Skeletal muscle tissue (tissue), 4 donors: ENCODE measurements around the gene HDAC7. TPM values are rescaled to one million over a fixed set of nuclear protein-coding genes. Genes with fewer than 3 reads are reported as not detected.

Experiments used
- H3K27ac ChIP-seq: one replicate; pipeline ENCODE4 v1.7.0; 2013; ENCODE audit warnings: mild to moderate bottlenecking, low read depth, low read length, inconsistent platforms
- H3K27me3 ChIP-seq, 3 donors: one replicate each; pipeline ENCODE4 v1.7.0; 2013; ENCODE audit warnings: low read length in 3 of 3; ENCODE audit not compliant: control insufficient read depth in 3 of 3, insufficient read depth in 3 of 3
- H3K36me3 ChIP-seq, 3 donors: one replicate each; pipeline ENCODE4 v1.7.0; 2013; ENCODE audit warnings: low read length in 3 of 3; ENCODE audit not compliant: control insufficient read depth in 3 of 3, insufficient read depth in 3 of 3
- H3K4me1 ChIP-seq, 3 donors: one replicate each; pipeline ENCODE4 v1.7.0; 2013; ENCODE audit warnings: low read length in 3 of 3, mild to moderate bottlenecking in 3 of 3; ENCODE audit not compliant: control insufficient read depth in 3 of 3, insufficient read depth in 3 of 3
- H3K4me3 ChIP-seq, 3 donors: one replicate each; pipeline ENCODE4 v1.7.0; 2013; ENCODE audit warnings: low read length in 3 of 3
- H3K9ac ChIP-seq, 3 donors: one replicate each; pipeline ENCODE4 v1.7.0; 2013; ENCODE audit warnings: low read length in 3 of 3, mild to moderate bottlenecking in 3 of 3, moderate library complexity in 2 of 3, low read depth in 1 of 3
- H3K9me3 ChIP-seq, 3 donors: one replicate each; pipeline ENCODE4 v1.7.0; 2013; ENCODE audit warnings: low read length in 3 of 3; ENCODE audit not compliant: control insufficient read depth in 3 of 3
- total RNA-seq: library from RNA; depleted of rRNA; stranded (reverse); fragments of >200 nt; gene quantifications from one replicate; pipeline ENCODE4 v1.2.3, GENCODE V29; 2014
- donor health status: Osteomylitis.

The HDAC7 gene
- total RNA-seq, 1 donor from 2014 or later: 21.4 TPM

- Histone ChIP-seq H3K27me3 (no peaks in the 10 kb centered on the region), H3K4me3 (no peak overlapping the region), H3K9ac (no peak overlapping the region), H3K4me1 (peaks cover 18 to 39% (median 23%) of the 10 kb centered on the region in 3 donors), H3K9me3 (no peaks in the 10 kb centered on the region), H3K36me3 (no peaks in the 10 kb centered on the region), H3K27ac (no peak overlapping the region)
Measured at GRCh38 chr12:47832263-47832933, 12.7 kb upstream of the HDAC7 start.

GRCh38 chr12:47829584-47829983 lies 9.9 kb upstream of the HDAC7 start:
- Histone ChIP-seq H3K27me3 (no peaks in the 10 kb centered on the region), H3K9ac (peak overlapping the region in 1 of 3 donors; percentile 24), H3K4me1 (peaks cover 33 to 39% (median 34%) of the 10 kb centered on the region in 3 donors), H3K36me3 (no peaks in the 10 kb centered on the region), H3K9me3 (no peaks in the 10 kb centered on the region), H3K27ac (peak overlapping the region; percentile 61), H3K4me3 (no peak overlapping the region)

- Histone ChIP-seq H3K4me1 (peaks cover 39 to 40% (median 39%) of the 10 kb centered on the region in 3 donors), H3K9me3 (no peaks in the 10 kb centered on the region), H3K27ac (peak overlapping the region; percentile 61), H3K36me3 (no peaks in the 10 kb centered on the region), H3K27me3 (no peaks in the 10 kb centered on the region), H3K4me3 (peak overlapping the region in 2 of 3 donors; percentile 41 to 56), H3K9ac (peak overlapping the region in 2 of 3 donors; percentile 27 to 54)
Measured at GRCh38 chr12:47828976-47829482, 9.3 kb upstream of the HDAC7 start.

- H3K4me3 ChIP-seq: peak overlapping the region in 1 of 3 donors; percentile 3
- H3K27me3 ChIP-seq: no peaks in the 10 kb centered on the region
- H3K27ac ChIP-seq: peak overlapping the region; percentile 50
- H3K9ac ChIP-seq: no peak overlapping the region
- H3K9me3 ChIP-seq: no peaks in the 10 kb centered on the region
- H3K36me3 ChIP-seq: no peaks in the 10 kb centered on the region
- H3K4me1 ChIP-seq: peaks cover 43 to 47% (median 46%) of the 10 kb centered on the region in 3 donors
Measured at GRCh38 chr12:47828008-47828975, 8.6 kb upstream of the HDAC7 start.

- H3K4me3 ChIP-seq: no peak overlapping the region
- peaks cover 65 to 75% (median 74%) of the 10 kb centered on the region in 3 donors for H3K4me1 ChIP-seq
- no peak overlapping the region for H3K9ac ChIP-seq
- no peaks in the 10 kb centered on the region for H3K27me3 ChIP-seq
- H3K9me3 ChIP-seq: no peaks in the 10 kb centered on the region
- H3K36me3 ChIP-seq: no peaks in the 10 kb centered on the region
- no peak overlapping the region for H3K27ac ChIP-seq
Measured at GRCh38 chr12:47825173-47825639, 5.5 kb upstream of the HDAC7 start.

- Histone ChIP-seq H3K4me3 (no peak overlapping the region), H3K4me1 (peaks cover 64 to 75% (median 74%) of the 10 kb centered on the region in 3 donors), H3K9ac (peak overlapping the region in 1 of 3 donors; percentile 33), H3K36me3 (no peaks in the 10 kb centered on the region), H3K27me3 (no peaks in the 10 kb centered on the region), H3K9me3 (no peaks in the 10 kb centered on the region), H3K27ac (peak overlapping the region; percentile 93)
Measured at GRCh38 chr12:47824635-47825034, 4.9 kb upstream of the HDAC7 start.

- Histone ChIP-seq H3K4me1 (peaks cover 59 to 71% (median 70%) of the 10 kb centered on the region in 3 donors), H3K27me3 (no peaks in the 10 kb centered on the region), H3K36me3 (no peaks in the 10 kb centered on the region), H3K27ac (peak overlapping the region; percentile 93), H3K9ac (peak overlapping the region in 1 of 3 donors; percentile 33), H3K9me3 (no peaks in the 10 kb centered on the region), H3K4me3 (no peak overlapping the region)
Measured at GRCh38 chr12:47824198-47824597, 4.5 kb upstream of the HDAC7 start.

GRCh38 chr12:47823422-47824086 lies 3.9 kb upstream of the HDAC7 start:
- no peak overlapping the region for H3K4me3 ChIP-seq
- peaks cover 60 to 72% (median 71%) of the 10 kb centered on the region in 3 donors for H3K4me1 ChIP-seq
- peaks cover 0 to under 1% (median 0%) of the 10 kb centered on the region in 3 donors for H3K36me3 ChIP-seq
- peak overlapping the region; percentile 93 for H3K27ac ChIP-seq
- no peak overlapping the region for H3K9ac ChIP-seq
- no peaks in the 10 kb centered on the region for H3K9me3 ChIP-seq
- H3K27me3 ChIP-seq: no peaks in the 10 kb centered on the region

GRCh38 chr12:47822863-47823262 lies 3.2 kb upstream of the HDAC7 start:
- Histone ChIP-seq H3K4me3 (no peak overlapping the region), H3K27me3 (no peaks in the 10 kb centered on the region), H3K9ac (no peak overlapping the region), H3K9me3 (no peaks in the 10 kb centered on the region), H3K27ac (peak overlapping the region; percentile 93), H3K36me3 (peaks cover 0 to 4% (median 0%) of the 10 kb centered on the region in 3 donors), H3K4me1 (peaks cover 60 to 72% (median 71%) of the 10 kb centered on the region in 3 donors)
